HG03354 (cell line): ENCODE data around the gene AMPD1.

Experiments used
- ATAC-seq: cut with Tn5 transposase; IDR thresholded peaks from one replicate; pipeline ENCODE4 v1.9.1; 2021; ENCODE audit warnings: mild to moderate bottlenecking; ENCODE audit not compliant: unreplicated experiment, poor library complexity, severe bottlenecking

Gene AMPD1

GRCh38 chr1:114701931-114702330, 6.6 kb upstream of the AMPD1 start:
- no peak for ATAC-seq

- no peak for ATAC-seq
These were observed 4.8 kb upstream of the AMPD1 start for GRCh38 chr1:114700036-114700600.

GRCh38 chr1:114696810-114697209, 1.5 kb upstream of the AMPD1 start:
- no peak for ATAC-seq

- ATAC-seq, result no peak
These were observed 621 bp downstream of the AMPD1 start for GRCh38 chr1:114694540-114695310.

- no peak for ATAC-seq
These were observed 2.4 kb downstream of the AMPD1 start for GRCh38 chr1:114692947-114693346.

- ATAC-seq, result no peak
These were observed 4.3 kb downstream of the AMPD1 start for GRCh38 chr1:114691061-114691460.

GRCh38 chr1:114690148-114690547, 5.2 kb downstream of the AMPD1 start:
- no peak for ATAC-seq

- ATAC-seq, result no peak
These were observed 6.8 kb downstream of the AMPD1 start for GRCh38 chr1:114688526-114688925.

GRCh38 chr1:114685851-114686250, 9.5 kb downstream of the AMPD1 start:
- no peak for ATAC-seq

- ATAC-seq, result no peak
These were observed 17.7 kb downstream of the AMPD1 start for GRCh38 chr1:114677691-114678090.

GRCh38 chr1:114676115-114676514, 19.2 kb downstream of the AMPD1 start:
- no peak for ATAC-seq

- ATAC-seq, result no peak
These were observed 23.4 kb downstream of the AMPD1 start for GRCh38 chr1:114671939-114672275.

GRCh38 chr1:114671011-114671938, 24.1 kb downstream of the AMPD1 start:
- ATAC-seq, result no peak

GRCh38 chr1:114670083-114671010, 25.0 kb downstream of the AMPD1 start:
- peak; percentile 99 for ATAC-seq

- ATAC-seq, result peak; percentile 73
These were observed 25.7 kb downstream of the AMPD1 start, which contains the start of gene DENND2C for GRCh38 chr1:114669562-114670082. Gene DENND2C (minus strand): TSS chr1:114670049. CDS start chr1:114625984, 44,065 bp downstream.

- no peak for ATAC-seq
These were observed 26.4 kb downstream of the AMPD1 start for GRCh38 chr1:114668784-114669561.

GRCh38 chr1:114668373-114668772, 27.0 kb downstream of the AMPD1 start:
- ATAC-seq, result no peak

- no peak for ATAC-seq
These were observed 28.4 kb downstream of the AMPD1 start for GRCh38 chr1:114666954-114667353.
